ENCODE measurements around the gene SPATA9. TPM values are rescaled to one million over a fixed set of nuclear protein-coding genes. Genes with fewer than 3 reads are reported as not detected.

SPATA9 gene
- total and polyA plus RNA-seq, 9 of the 15 experiments (the other 6 are each of a cell fraction or from before 2014, with no cell fraction given), result 0.16 to 5.5 (median 0.39) TPM; not detected in 3

DNA sequence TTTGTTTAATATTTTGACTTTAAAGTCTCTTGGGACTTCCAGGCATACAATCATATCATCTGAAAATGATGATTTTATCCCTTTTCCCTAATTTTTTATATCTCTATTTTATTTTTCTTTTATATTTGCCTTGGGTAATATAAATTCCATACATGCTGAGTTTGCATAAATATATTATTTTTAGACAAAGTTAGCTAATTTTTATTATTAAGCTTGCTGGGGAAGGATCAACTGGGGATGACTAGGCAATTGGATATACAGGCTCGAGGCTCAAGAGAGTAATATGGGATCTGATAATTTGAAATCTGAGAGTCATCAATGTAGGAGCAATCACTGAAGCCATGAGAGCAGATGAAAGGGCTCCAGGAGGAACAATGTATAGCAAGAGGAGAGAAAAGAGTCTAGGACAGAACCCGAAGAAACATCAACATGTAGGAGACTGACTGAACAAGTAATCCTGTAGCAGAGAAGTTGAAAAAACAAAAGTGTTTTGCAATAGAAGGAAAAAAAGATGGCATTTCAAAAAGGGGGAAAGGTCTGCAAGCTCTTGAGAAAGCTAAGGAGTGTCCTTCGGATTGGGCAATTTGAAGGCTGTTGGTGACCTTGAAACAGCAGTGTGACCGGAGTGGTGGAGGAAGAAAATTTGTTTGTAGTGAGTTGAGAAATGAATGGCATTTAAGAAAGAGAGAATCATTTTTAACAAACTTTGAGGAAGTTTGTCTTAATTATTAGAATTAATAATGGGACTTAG is 31.3 kb upstream of the SPATA9 start (continued):
- no peak for TF ChIP-seq ZNF217 (CRISPR knock-in tag; IDR thresholded peaks at IDR 0.05)
- no peak for TF ChIP-seq STAT5A (IDR thresholded peaks at IDR 0.05; ENCODE audit: borderline replicate concordance, low read length)
- no peak for TF ChIP-seq SMAD2 (IDR thresholded peaks at IDR 0.05; ENCODE audit: low read depth, low read length)
- TF ChIP-seq, protein P1, sequence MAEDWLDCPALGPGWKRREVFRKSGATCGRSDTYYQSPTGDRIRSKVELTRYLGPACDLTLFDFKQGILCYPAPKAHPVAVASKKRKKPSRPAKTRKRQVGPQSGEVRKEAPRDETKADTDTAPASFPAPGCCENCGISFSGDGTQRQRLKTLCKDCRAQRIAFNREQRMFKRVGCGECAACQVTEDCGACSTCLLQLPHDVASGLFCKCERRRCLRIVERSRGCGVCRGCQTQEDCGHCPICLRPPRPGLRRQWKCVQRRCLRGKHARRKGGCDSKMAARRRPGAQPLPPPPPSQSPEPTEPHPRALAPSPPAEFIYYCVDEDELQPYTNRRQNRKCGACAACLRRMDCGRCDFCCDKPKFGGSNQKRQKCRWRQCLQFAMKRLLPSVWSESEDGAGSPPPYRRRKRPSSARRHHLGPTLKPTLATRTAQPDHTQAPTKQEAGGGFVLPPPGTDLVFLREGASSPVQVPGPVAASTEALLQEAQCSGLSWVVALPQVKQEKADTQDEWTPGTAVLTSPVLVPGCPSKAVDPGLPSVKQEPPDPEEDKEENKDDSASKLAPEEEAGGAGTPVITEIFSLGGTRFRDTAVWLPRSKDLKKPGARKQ (CRISPR knock-in tag; IDR thresholded peaks at IDR 0.05), result no peak
- TF ChIP-seq C11orf30 (IDR thresholded peaks at IDR 0.05; ENCODE audit: low read depth), result peak; percentile 94
- no peak for TF ChIP-seq TCF7 (IDR thresholded peaks at IDR 0.05; ENCODE audit: borderline replicate concordance)
- TF ChIP-seq ZNF696 (CRISPR knock-in tag; conservative IDR thresholded peaks at IDR 0.05), result no peak
- TF ChIP-seq, protein P2, sequence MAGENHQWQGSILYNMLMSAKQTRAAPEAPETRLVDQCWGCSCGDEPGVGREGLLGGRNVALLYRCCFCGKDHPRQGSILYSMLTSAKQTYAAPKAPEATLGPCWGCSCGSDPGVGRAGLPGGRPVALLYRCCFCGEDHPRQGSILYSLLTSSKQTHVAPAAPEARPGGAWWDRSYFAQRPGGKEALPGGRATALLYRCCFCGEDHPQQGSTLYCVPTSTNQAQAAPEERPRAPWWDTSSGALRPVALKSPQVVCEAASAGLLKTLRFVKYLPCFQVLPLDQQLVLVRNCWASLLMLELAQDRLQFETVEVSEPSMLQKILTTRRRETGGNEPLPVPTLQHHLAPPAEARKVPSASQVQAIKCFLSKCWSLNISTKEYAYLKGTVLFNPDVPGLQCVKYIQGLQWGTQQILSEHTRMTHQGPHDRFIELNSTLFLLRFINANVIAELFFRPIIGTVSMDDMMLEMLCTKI (IDR thresholded peaks at IDR 0.05; ENCODE audit: partially characterized antibody), result no peak
- TF ChIP-seq ZSCAN32 (CRISPR knock-in tag; IDR thresholded peaks at IDR 0.05), result no peak
- TF ChIP-seq ZNF764 (CRISPR knock-in tag; IDR thresholded peaks at IDR 0.05; ENCODE audit: low read depth), result no peak
- no peak for TF ChIP-seq MYBL2 (IDR thresholded peaks at IDR 0.05; ENCODE audit: low read depth)
- TF ChIP-seq MYBL2 (CRISPR knock-in tag; IDR thresholded peaks at IDR 0.05; ENCODE audit: borderline replicate concordance), result no peak
- no peak for TF ChIP-seq PURB (CRISPR knock-in tag; IDR thresholded peaks at IDR 0.05; ENCODE audit: low read depth)
- TF ChIP-seq EZH2 (IDR thresholded peaks at IDR 0.05; ENCODE audit: borderline replicate concordance, low read depth, low read length), result no peak
- no peak for TF ChIP-seq MCM7 (IDR thresholded peaks at IDR 0.05)
- TF ChIP-seq ZNF408 (CRISPR knock-in tag; IDR thresholded peaks at IDR 0.05; ENCODE audit: low read depth), result no peak
- no peak for TF ChIP-seq ZNF232 (CRISPR knock-in tag; IDR thresholded peaks at IDR 0.05)
- TF ChIP-seq SMAD4 (CRISPR knock-in tag; conservative IDR thresholded peaks at IDR 0.05), result no peak
- TF ChIP-seq, protein P3, sequence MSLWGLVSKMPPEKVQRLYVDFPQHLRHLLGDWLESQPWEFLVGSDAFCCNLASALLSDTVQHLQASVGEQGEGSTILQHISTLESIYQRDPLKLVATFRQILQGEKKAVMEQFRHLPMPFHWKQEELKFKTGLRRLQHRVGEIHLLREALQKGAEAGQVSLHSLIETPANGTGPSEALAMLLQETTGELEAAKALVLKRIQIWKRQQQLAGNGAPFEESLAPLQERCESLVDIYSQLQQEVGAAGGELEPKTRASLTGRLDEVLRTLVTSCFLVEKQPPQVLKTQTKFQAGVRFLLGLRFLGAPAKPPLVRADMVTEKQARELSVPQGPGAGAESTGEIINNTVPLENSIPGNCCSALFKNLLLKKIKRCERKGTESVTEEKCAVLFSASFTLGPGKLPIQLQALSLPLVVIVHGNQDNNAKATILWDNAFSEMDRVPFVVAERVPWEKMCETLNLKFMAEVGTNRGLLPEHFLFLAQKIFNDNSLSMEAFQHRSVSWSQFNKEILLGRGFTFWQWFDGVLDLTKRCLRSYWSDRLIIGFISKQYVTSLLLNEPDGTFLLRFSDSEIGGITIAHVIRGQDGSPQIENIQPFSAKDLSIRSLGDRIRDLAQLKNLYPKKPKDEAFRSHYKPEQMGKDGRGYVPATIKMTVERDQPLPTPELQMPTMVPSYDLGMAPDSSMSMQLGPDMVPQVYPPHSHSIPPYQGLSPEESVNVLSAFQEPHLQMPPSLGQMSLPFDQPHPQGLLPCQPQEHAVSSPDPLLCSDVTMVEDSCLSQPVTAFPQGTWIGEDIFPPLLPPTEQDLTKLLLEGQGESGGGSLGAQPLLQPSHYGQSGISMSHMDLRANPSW (CRISPR knock-in tag; IDR thresholded peaks at IDR 0.05), result no peak
- no peak for TF ChIP-seq KDM1A (IDR thresholded peaks at IDR 0.05)
- TF ChIP-seq SMC3 (conservative IDR thresholded peaks at IDR 0.05; ENCODE audit: insufficient read depth, low read depth, low read length), result no peak
- no peak for TF ChIP-seq BCL6 (CRISPR knock-in tag; IDR thresholded peaks at IDR 0.05)
- no peak for TF ChIP-seq MAZ (CRISPR knock-in tag; conservative IDR thresholded peaks at IDR 0.05 in 1 of 2, IDR thresholded peaks at IDR 0.05 in 1 of 2)
- 0 out of 2 replicates have a peak, but pooled peaks have one; percentile 8 for TF ChIP-seq SMARCC2 (IDR thresholded peaks at IDR 0.05; ENCODE audit: low read depth)
- peak; percentile 80 for TF ChIP-seq MAFF (IDR thresholded peaks at IDR 0.05; ENCODE audit: low read length)
